H1 (cell line): ENCODE data around the gene AK5. TPM values are rescaled to one million over a fixed set of nuclear protein-coding genes. Genes with fewer than 3 reads are reported as not detected.
A peak's percentile ranks its signal among the peaks of the same experiment; 100 is the strongest.

Experiments used
- CTCF ChIA-PET: fragments of 300-600 bp; sonication (Branson Sonifier 250); formaldehyde crosslinking; loops from one replicate; lab custom pipeline; 2021; ENCODE audit not compliant: partially characterized antibody; lab: Charles Lee
- POLR2A ChIA-PET: fragments of 300-600 bp; sonication (Branson Sonifier 250); formaldehyde crosslinking; loops from one replicate; lab custom pipeline; 2021; ENCODE audit warnings: inconsistent platforms; ENCODE audit not compliant: partially characterized antibody; lab: Charles Lee
- DNase-seq, 2 experiments: peaks; one replicate each; pipeline versions ENCODE4 v3.0.0 to v3.0.0-alpha.2; 2010 to 2022; ENCODE audit warnings: low spot score in 2 of 2, low read depth in 1 of 2, mixed read lengths in 1 of 2
- FAIRE-seq: peaks from 2 replicates; lab custom pipeline; 2011; peaks lifted over from hg19 to GRCh38; lab: Jason Lieb, UNC
- H2AFZ ChIP-seq: 2 replicates; pipeline ENCODE4 v1.8.1; 2012; ENCODE audit warnings: low read length, inconsistent platforms
- H2AK5ac ChIP-seq: 2 replicates; pipeline ENCODE4 v1.6.1; 2013; ENCODE audit warnings: low read depth, low read length
- H2BK120ac ChIP-seq: replicated peaks from 2 replicates; pipeline ENCODE3; 2013; ENCODE audit warnings: low read depth, low read length, inconsistent platforms
- H2BK12ac ChIP-seq: 2 replicates; pipeline ENCODE4 v1.6.1; 2013; ENCODE audit warnings: low read depth, low read length
- H2BK15ac ChIP-seq: 2 replicates; pipeline ENCODE4 v1.6.1; 2013; ENCODE audit warnings: low read length
- H2BK20ac ChIP-seq: 2 replicates; pipeline ENCODE4 v1.6.1; 2013; ENCODE audit warnings: low read length
- H2BK5ac ChIP-seq: 2 replicates; pipeline ENCODE4 v1.6.1; 2013; ENCODE audit warnings: low read depth, low read length
- H3K14ac ChIP-seq: 2 replicates; pipeline ENCODE4 v1.6.1; 2013; ENCODE audit warnings: inconsistent platforms; ENCODE audit not compliant: insufficient read length
- H3K18ac ChIP-seq: 2 replicates; pipeline ENCODE4 v1.6.1; 2013; ENCODE audit warnings: low read length; ENCODE audit errors: extremely low read depth
- H3K23ac ChIP-seq: 2 replicates; pipeline ENCODE4 v1.6.1; 2013; ENCODE audit warnings: inconsistent platforms; ENCODE audit not compliant: insufficient read length
- H3K23me2 ChIP-seq: 2 replicates; pipeline ENCODE4 v1.6.1; 2013; ENCODE audit warnings: low read depth, low read length
- H3K27ac ChIP-seq: 2 replicates; pipeline ENCODE4 v1.6.1; 2011; ENCODE audit warnings: low read depth, low read length, inconsistent platforms
- H3K27me3 ChIP-seq, 4 experiments: replicated peaks in 1 of 4; 1 replicate in 1 of 4; 2 replicates in 3 of 4; pipeline versions ENCODE4 v1.6.1 to v1.8.1; 2011 to 2013; ENCODE audit warnings: low read length in 3 of 4, mild to moderate bottlenecking in 3 of 4, inconsistent platforms in 2 of 4, mixed read lengths in 2 of 4, moderate library complexity in 1 of 4; ENCODE audit not compliant: control insufficient read depth in 3 of 4, insufficient read depth in 3 of 4; ENCODE audit errors: extremely low read depth in 1 of 4
- H3K36me3 ChIP-seq, 4 experiments: 2 replicates each; pipeline versions ENCODE4 v1.6.1 to v1.8.1; 2011 to 2013; ENCODE audit warnings: mild to moderate bottlenecking in 4 of 4, low read length in 3 of 4, moderate library complexity in 2 of 4, control low read depth in 1 of 4, inconsistent platforms in 1 of 4; ENCODE audit not compliant: insufficient read depth in 4 of 4, control insufficient read depth in 2 of 4
- H3K4ac ChIP-seq: replicated peaks from 2 replicates; pipeline ENCODE3; 2013; ENCODE audit warnings: low read length, low read depth, mixed read lengths, inconsistent platforms; ENCODE audit not compliant: insufficient read length
- H3K4me1 ChIP-seq, 4 experiments: replicated peaks in 1 of 4; 1 replicate in 1 of 4; 2 replicates in 3 of 4; pipeline versions ENCODE4 v1.6.1 to v1.8.1; 2011 to 2013; ENCODE audit warnings: low read length in 3 of 4, inconsistent platforms in 2 of 4, mixed read lengths in 1 of 4; ENCODE audit not compliant: insufficient read depth in 4 of 4, control insufficient read depth in 3 of 4
- H3K4me2 ChIP-seq, 2 experiments: 2 replicates each; pipeline versions ENCODE4 v1.6.1 to v1.8.1; 2011 to 2013; ENCODE audit warnings: low read depth in 2 of 2, low read length in 2 of 2, control low read depth in 1 of 2, inconsistent platforms in 1 of 2, mild to moderate bottlenecking in 1 of 2; ENCODE audit not compliant: insufficient read depth in 1 of 2
- H3K4me3 ChIP-seq, 4 experiments: fragments of 200-600, 300-600 bp in 1 of 4; sonication (generic), shearing (Covaris generic), sonication (Bioruptor Twin) in 1 of 4; 2 replicates each; pipeline versions ENCODE4 v1.5.1 to v1.8.1; 2011 to 2016; ENCODE audit warnings: low read length in 4 of 4, low read depth in 3 of 4, control low read depth in 2 of 4, inconsistent platforms in 2 of 4, mild to moderate bottlenecking in 2 of 4, mixed read lengths in 1 of 4, moderate library complexity in 1 of 4; ENCODE audit not compliant: insufficient read depth in 2 of 4; ENCODE audit errors: extremely low read depth in 1 of 4
- H3K56ac ChIP-seq: replicated peaks from 2 replicates; pipeline ENCODE3; 2013; ENCODE audit warnings: low read depth, mild to moderate bottlenecking, mixed read lengths, low read length, inconsistent platforms; ENCODE audit not compliant: insufficient read length
- H3K79me1 ChIP-seq: 2 replicates; pipeline ENCODE4 v1.6.1; 2013; ENCODE audit warnings: low read depth, low read length, control low read depth
- H3K79me2 ChIP-seq, 2 experiments: 2 replicates each; pipeline versions ENCODE4 v1.6.1 to v1.8.1; 2012 to 2013; ENCODE audit warnings: low read length in 2 of 2, mild to moderate bottlenecking in 2 of 2, inconsistent platforms in 1 of 2; ENCODE audit not compliant: insufficient read depth in 2 of 2, control insufficient read depth in 1 of 2
- H3K9ac ChIP-seq, 4 experiments: replicated peaks in 1 of 4; 1 replicate in 1 of 4; 2 replicates in 3 of 4; pipeline versions ENCODE4 v1.6.1 to v1.8.1; 2011 to 2013; ENCODE audit warnings: low read depth in 3 of 4, low read length in 3 of 4, control low read depth in 2 of 4, mild to moderate bottlenecking in 2 of 4, moderate library complexity in 2 of 4, inconsistent platforms in 1 of 4; ENCODE audit errors: extremely low read depth in 1 of 4
- H3K9me3 ChIP-seq, 2 experiments: 2 replicates each; pipeline versions ENCODE4 v1.6.1 to v1.8.1; 2012 to 2013; ENCODE audit warnings: mild to moderate bottlenecking in 2 of 2, moderate library complexity in 2 of 2, control low read depth in 1 of 2, inconsistent platforms in 1 of 2, low read depth in 1 of 2, low read length in 1 of 2, mixed read lengths in 1 of 2; ENCODE audit not compliant: insufficient read depth in 2 of 2
- H4K20me1 ChIP-seq, 2 experiments: replicated peaks in 1 of 2; 2 replicates each; pipeline versions ENCODE3 to v1.8.1; 2011 to 2013; ENCODE audit warnings: inconsistent platforms in 2 of 2, low read length in 2 of 2, mild to moderate bottlenecking in 1 of 2; ENCODE audit not compliant: insufficient read depth in 2 of 2, control insufficient read depth in 1 of 2
- H4K5ac ChIP-seq: 2 replicates; pipeline ENCODE4 v1.6.1; 2013; ENCODE audit warnings: low read length, low read depth, mixed read lengths, inconsistent platforms; ENCODE audit not compliant: insufficient read length
- H4K8ac ChIP-seq: 2 replicates; pipeline ENCODE4 v1.8.0; 2013; ENCODE audit warnings: mild to moderate bottlenecking, moderate library complexity, low read length, inconsistent platforms; ENCODE audit not compliant: insufficient read depth; ENCODE audit errors: extremely low read depth
- H4K91ac ChIP-seq: replicated peaks from 2 replicates; pipeline ENCODE3; 2013; ENCODE audit warnings: low read length, mixed read lengths, inconsistent platforms; ENCODE audit not compliant: insufficient read length
- BRCA1 ChIP-seq: IDR thresholded peaks from 2 replicates; pipeline ENCODE4 v1.6.1; 2012; ENCODE audit warnings: low read depth, low read length, improper control_type of control experiment
- CTCF ChIP-seq, 3 experiments: IDR thresholded peaks; 1 replicate in 2 of 3; 2 replicates in 1 of 3; pipeline versions ENCODE4 v1.5.1 to v1.6.1; 2011; ENCODE audit warnings: low read length in 3 of 3, mild to moderate bottlenecking in 3 of 3, inconsistent platforms in 2 of 3, low read depth in 1 of 3, moderate library complexity in 1 of 3; ENCODE audit not compliant: insufficient read depth in 1 of 3; ENCODE audit errors: control extremely low read depth in 1 of 3
- E2F6 ChIP-seq: IDR thresholded peaks from 2 replicates; pipeline ENCODE4 v1.6.1; 2012; ENCODE audit warnings: inconsistent platforms
- JUND ChIP-seq: IDR thresholded peaks from 2 replicates; pipeline ENCODE4 v1.6.1; 2011; ENCODE audit warnings: mild to moderate bottlenecking, improper control_type of control experiment, low read length
- MAFK ChIP-seq: IDR thresholded peaks from 2 replicates; pipeline ENCODE4 v1.6.1; 2012; ENCODE audit warnings: low read depth, mild to moderate bottlenecking, improper control_type of control experiment, low read length
- SIRT6 ChIP-seq: IDR thresholded peaks from one replicate; pipeline ENCODE4 v1.7.1; 2012; ENCODE audit warnings: low read length, inconsistent platforms
- SRF ChIP-seq: IDR thresholded peaks from 2 replicates; pipeline ENCODE4 v1.6.1; 2011; ENCODE audit warnings: mild to moderate bottlenecking, low read depth, low read length, moderate library complexity
- polyA plus RNA-seq, 7 experiments: library from polyadenylated mRNA; depleted of rRNA in 3 of 7; stranded (reverse) in 5 of 7; unstranded in 2 of 7; fragments of >200 nt in 5 of 7; fragments of 200-250 nt in 2 of 7; gene quantifications; 1 replicate in 5 of 7; 2 replicates in 1 of 7; 4 replicates in 1 of 7; pipeline versions ENCODE4 v1.2.1 to v1.2.3, GENCODE V29; 2011 to 2013; ENCODE audit warnings: missing spikeins in 2 of 7, mixed read lengths in 2 of 7
- total RNA-seq: library from RNA; stranded (reverse); fragmentation: NEBNext Ultra II Directional; extraction: Animal tissue kit (Norgen Biotek cat#: 25700); gene quantifications from 2 replicates; pipeline ENCODE4 v1.2.1, GENCODE V29; 2021
- TF ChIP-seq, protein P1 (sequence below): IDR thresholded peaks from 2 replicates; pipeline ENCODE4 v1.6.1; 2012; ENCODE audit warnings: low read length, inconsistent platforms
- TF ChIP-seq, protein P2 (sequence below): IDR thresholded peaks from 2 replicates; pipeline ENCODE4 v1.6.1; 2011; ENCODE audit warnings: low read length, improper control_type of control experiment

The AK5 gene
- total and polyA plus RNA-seq, 2 of the 8 experiments (the other 6 are each of a cell fraction or from before 2014, with no cell fraction given), result 2.0 to 7.1 TPM

- Histone ChIP-seq H3K4ac (no peak overlapping the region), H3K27me3 (no peaks in the 10 kb centered on the region), H3K4me2 (no peak overlapping the region), H3K56ac (no peak overlapping the region), H3K14ac (no peak overlapping the region), H3K4me3 (no peak overlapping the region), H3K79me1 (no peaks in the 10 kb centered on the region), H4K8ac (no peak overlapping the region), H4K91ac (no peak overlapping the region), H2BK12ac (no peak overlapping the region), H2BK20ac (no peak overlapping the region), H3K23ac (no peak overlapping the region), H2AK5ac (no peak overlapping the region), H3K23me2 (no peaks in the 10 kb centered on the region; the same call in 1 of the 2 replicates), H4K20me1 (no peaks in the 10 kb centered on the region), H3K4me1 (no peaks in the 10 kb centered on the region), H3K18ac (no peak overlapping the region), H3K79me2 (no peaks in the 10 kb centered on the region), H2AFZ (no peak overlapping the region), H4K5ac (no peak overlapping the region), H3K27ac (no peak overlapping the region), H3K36me3 (no peaks in the 10 kb centered on the region), H2BK5ac (no peak overlapping the region), H3K9ac (no peak overlapping the region), H3K9me3 (no peaks in the 10 kb centered on the region), H2BK15ac (no peak overlapping the region), H2BK120ac (no peak overlapping the region)
- POLR2A ChIA-PET, result no interaction called here
- FAIRE-seq (peak; percentile 36), DNase-seq (no peak)
- CTCF ChIA-PET, result interaction anchor here (1.2 kb wide), 1 partner anchor 13 kb away, joined by 3 read pairs; no protein-coding TSS in a partner anchor
- TF ChIP-seq MAFK (no peak), BRCA1 (no peak), CTCF (IDR thresholded peaks at IDR 0.05; ENCODE audit: control extremely low read depth in 1 of 3, insufficient read depth in 1 of 3, low read depth in 1 of 3, low read length in 3 of 3) (no peak), JUND (no peak), E2F6 (no peak), SRF (no peak), SIRT6 (no peak)
- TF ChIP-seq, protein P1, sequence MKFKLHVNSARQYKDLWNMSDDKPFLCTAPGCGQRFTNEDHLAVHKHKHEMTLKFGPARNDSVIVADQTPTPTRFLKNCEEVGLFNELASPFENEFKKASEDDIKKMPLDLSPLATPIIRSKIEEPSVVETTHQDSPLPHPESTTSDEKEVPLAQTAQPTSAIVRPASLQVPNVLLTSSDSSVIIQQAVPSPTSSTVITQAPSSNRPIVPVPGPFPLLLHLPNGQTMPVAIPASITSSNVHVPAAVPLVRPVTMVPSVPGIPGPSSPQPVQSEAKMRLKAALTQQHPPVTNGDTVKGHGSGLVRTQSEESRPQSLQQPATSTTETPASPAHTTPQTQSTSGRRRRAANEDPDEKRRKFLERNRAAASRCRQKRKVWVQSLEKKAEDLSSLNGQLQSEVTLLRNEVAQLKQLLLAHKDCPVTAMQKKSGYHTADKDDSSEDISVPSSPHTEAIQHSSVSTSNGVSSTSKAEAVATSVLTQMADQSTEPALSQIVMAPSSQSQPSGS, result no peak
- TF ChIP-seq, protein P2, sequence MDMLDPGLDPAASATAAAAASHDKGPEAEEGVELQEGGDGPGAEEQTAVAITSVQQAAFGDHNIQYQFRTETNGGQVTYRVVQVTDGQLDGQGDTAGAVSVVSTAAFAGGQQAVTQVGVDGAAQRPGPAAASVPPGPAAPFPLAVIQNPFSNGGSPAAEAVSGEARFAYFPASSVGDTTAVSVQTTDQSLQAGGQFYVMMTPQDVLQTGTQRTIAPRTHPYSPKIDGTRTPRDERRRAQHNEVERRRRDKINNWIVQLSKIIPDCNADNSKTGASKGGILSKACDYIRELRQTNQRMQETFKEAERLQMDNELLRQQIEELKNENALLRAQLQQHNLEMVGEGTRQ, result no peak
These were observed 78.4 kb downstream of the AK5 start for GRCh38 chr1:77360256-77360655.
